ENCODE measurements around the gene DTD2. TPM values are rescaled to one million over a fixed set of nuclear protein-coding genes. Genes with fewer than 3 reads are reported as not detected.

DTD2 gene
- 19.3 TPM for total RNA-seq

DNA sequence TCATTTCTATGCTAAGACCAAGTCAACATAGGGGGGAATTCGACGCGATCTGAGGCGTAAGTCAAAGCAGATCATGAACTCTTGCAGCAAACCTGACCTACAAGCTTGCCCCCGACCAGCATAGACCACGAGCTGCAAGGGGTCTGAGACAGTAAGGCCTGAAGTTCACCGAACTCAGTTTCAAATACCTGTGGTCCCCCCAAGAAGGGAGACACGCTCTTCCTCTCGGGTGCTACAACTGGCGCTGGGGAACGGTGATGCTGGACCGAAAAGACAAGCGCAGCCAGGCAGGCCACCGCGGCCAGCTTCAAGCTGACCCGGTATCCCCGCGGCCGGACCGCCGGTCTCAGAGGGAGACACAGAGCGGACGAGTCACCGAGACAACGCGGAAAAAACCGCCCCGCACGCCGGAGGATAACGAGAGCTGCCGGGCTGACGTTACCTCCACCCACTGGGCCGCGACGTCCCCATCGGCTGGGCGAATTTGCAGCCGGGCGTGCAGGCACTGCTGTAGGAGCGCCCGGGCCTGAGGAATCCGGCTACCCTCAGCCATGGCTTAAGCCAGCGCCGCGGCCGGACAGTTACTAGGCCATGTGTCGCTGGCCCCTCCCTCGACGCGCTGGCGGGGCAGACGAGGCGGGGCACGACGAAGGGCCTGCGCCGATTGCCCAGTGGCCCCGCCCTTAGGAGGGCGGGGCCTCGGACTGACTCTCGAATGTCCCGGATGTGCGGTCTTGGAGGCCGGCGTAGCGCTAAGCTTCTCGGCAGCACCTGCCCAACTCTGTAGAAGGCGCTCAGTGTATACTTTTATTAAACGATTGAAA lies at the start of gene DTD2:
Gene DTD2 (minus strand): TSS at position 666 of the 824 bp plus-strand sequence. CDS start 113 bp downstream, at position 553.
- Histone ChIP-seq H3K9ac (ENCODE audit: low read depth in 1 of 3, low read length in 3 of 3) (peak within 1 kb of the TSS; percentile 88 to 92 (median 91)), H3K27ac (ENCODE audit: low read depth, low read length) (peak within 1 kb of the TSS; percentile 89), H3K36me3 (ENCODE audit: control insufficient read depth in 3 of 3, insufficient read depth in 3 of 3, low read length in 3 of 3) (peaks cover 0 to 10% (median 4%) of the 10 kb centered on the region in 3 donors), H3K27me3 (ENCODE audit: control insufficient read depth in 3 of 3, insufficient read depth in 3 of 3, low read length in 3 of 3) (no peaks in the 10 kb centered on the region), H3K4me3 (ENCODE audit: low read length in 3 of 3) (peak within 1 kb of the TSS; percentile 73 to 96 (median 88)), H3K4me1 (ENCODE audit: control insufficient read depth in 3 of 3, insufficient read depth in 3 of 3, low read length in 3 of 3) (peaks cover 0 to 14% (median 5%) of the 10 kb centered on the region in 3 donors), H3K9me3 (ENCODE audit: control insufficient read depth in 3 of 3, low read length in 3 of 3) (no peaks in the 10 kb centered on the region)

DNA sequence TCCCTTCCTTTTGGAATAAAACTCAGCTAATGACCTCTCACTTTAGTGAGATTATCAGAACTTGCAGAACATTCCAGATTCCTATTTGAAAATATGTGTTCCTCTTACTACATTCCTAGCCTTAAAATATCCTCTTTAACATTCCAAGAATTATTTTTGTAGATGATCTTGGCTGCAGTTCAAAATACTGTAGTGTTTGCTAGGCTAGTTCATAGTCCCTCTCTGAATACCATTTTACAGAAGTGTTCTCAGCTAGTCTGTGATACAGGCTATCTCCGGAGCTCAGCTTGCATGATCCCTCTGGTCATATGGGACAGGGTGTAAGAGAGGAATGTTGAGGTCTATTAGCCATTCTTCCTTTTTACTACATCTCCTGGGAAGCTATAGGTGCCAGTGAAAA lies 48.1 kb upstream of the DTD2 start:
- Histone ChIP-seq H3K27ac (ENCODE audit: low read depth, low read length) (no peak overlapping the region), H3K4me1 (ENCODE audit: control insufficient read depth in 3 of 3, insufficient read depth in 3 of 3, low read length in 3 of 3) (peaks cover 0 to 8% (median 0%) of the 10 kb centered on the region in 3 donors), H3K36me3 (ENCODE audit: control insufficient read depth in 3 of 3, insufficient read depth in 3 of 3, low read length in 3 of 3) (no peaks in the 10 kb centered on the region), H3K4me3 (ENCODE audit: low read length in 3 of 3) (no peak overlapping the region), H3K27me3 (ENCODE audit: control insufficient read depth in 3 of 3, insufficient read depth in 3 of 3, low read length in 3 of 3) (no peaks in the 10 kb centered on the region), H3K9me3 (ENCODE audit: control insufficient read depth in 3 of 3, low read length in 3 of 3) (no peaks in the 10 kb centered on the region), H3K9ac (ENCODE audit: low read depth in 1 of 3, low read length in 3 of 3) (no peak overlapping the region)

DNA sequence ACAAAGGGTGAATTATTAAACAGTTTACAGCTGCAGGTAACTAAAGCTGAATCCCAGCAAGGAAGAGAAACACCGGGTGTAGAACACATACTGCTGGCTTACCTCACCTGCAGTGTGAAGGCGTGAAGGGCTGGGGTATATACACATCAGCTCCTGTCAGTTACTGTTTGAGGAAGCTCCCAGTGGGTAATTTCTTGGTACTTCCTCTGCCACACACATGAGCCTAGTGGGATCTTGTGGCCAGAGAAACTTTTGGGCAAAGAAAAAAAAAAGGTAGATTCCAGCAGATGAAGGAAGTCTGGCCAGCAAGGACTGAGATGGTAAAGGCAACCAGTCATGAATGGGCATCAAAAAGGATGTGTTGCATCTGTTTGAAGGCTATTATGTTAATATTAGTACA lies 44.6 kb upstream of the DTD2 start:
- Histone ChIP-seq H3K9me3 (ENCODE audit: control insufficient read depth in 3 of 3, low read length in 3 of 3) (no peaks in the 10 kb centered on the region), H3K4me1 (ENCODE audit: control insufficient read depth in 3 of 3, insufficient read depth in 3 of 3, low read length in 3 of 3) (peaks cover 0 to 8% (median 0%) of the 10 kb centered on the region in 3 donors), H3K36me3 (ENCODE audit: control insufficient read depth in 3 of 3, insufficient read depth in 3 of 3, low read length in 3 of 3) (no peaks in the 10 kb centered on the region), H3K27me3 (ENCODE audit: control insufficient read depth in 3 of 3, insufficient read depth in 3 of 3, low read length in 3 of 3) (no peaks in the 10 kb centered on the region), H3K9ac (ENCODE audit: low read depth in 1 of 3, low read length in 3 of 3) (no peak overlapping the region), H3K4me3 (ENCODE audit: low read length in 3 of 3) (no peak overlapping the region), H3K27ac (ENCODE audit: low read depth, low read length) (no peak overlapping the region)

DNA sequence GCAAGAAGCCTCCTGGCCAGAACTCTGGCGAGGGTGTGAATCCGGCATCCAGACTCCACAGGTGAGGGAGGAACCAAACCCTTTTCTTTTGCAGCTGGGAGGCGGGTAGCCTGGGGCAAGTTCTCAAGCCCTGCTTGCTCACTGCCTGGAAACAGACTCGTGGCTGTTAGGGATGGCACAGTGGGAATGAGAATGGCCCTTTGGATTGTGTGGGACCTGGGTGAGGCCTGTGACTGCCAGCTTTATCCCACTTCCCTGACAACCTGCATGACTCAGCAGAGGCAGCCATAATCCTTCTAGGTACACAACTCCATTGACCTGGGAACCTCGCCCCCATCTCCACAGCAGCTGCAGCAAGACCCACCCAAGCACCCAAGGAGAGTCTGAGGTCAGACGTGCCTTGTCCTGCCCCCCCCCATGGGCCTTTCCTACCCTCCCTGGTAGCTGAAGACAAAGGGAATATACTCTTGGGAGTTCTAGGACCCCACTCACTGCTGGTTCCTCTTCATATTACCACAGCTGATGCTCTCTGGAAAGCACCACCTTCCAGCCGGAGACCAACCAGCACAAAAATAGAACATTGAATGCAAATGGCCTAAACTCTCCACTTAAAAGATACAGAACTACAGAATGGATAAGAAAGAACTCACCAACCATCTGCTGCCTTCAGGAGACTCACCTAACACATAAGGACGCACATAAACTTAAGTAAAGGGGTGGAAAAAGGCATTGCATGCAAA lies 35.6 kb upstream of the DTD2 start:
- Histone ChIP-seq H3K4me3 (ENCODE audit: low read length in 3 of 3) (no peak overlapping the region), H3K9me3 (ENCODE audit: control insufficient read depth in 3 of 3, low read length in 3 of 3) (no peaks in the 10 kb centered on the region), H3K4me1 (ENCODE audit: control insufficient read depth in 3 of 3, insufficient read depth in 3 of 3, low read length in 3 of 3) (no peaks in the 10 kb centered on the region), H3K27ac (ENCODE audit: low read depth, low read length) (no peak overlapping the region), H3K27me3 (ENCODE audit: control insufficient read depth in 3 of 3, insufficient read depth in 3 of 3, low read length in 3 of 3) (no peaks in the 10 kb centered on the region), H3K9ac (ENCODE audit: low read depth in 1 of 3, low read length in 3 of 3) (no peak overlapping the region), H3K36me3 (ENCODE audit: control insufficient read depth in 3 of 3, insufficient read depth in 3 of 3, low read length in 3 of 3) (no peaks in the 10 kb centered on the region)

DNA sequence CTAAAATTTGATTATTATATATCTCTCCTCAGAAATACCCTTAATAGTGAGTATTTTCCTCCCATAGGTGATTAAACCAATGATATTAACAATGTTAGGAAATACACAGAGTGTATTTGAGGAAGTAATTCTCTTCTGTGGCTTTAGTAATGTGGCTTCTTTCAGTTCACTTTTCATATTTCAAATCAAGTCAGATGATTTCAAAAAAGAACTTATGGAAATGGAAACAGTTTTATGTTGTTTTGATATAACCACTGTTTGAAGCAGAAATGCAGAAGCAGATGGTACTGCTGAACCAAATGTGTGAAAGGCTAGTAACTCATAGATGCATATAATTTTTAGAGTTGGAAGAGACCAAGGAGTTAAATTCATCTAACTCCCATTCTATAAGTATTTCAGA lies 32.4 kb upstream of the DTD2 start:
- Histone ChIP-seq H3K4me1 (ENCODE audit: control insufficient read depth in 3 of 3, insufficient read depth in 3 of 3, low read length in 3 of 3) (no peaks in the 10 kb centered on the region), H3K4me3 (ENCODE audit: low read length in 3 of 3) (no peak overlapping the region), H3K9ac (ENCODE audit: low read depth in 1 of 3, low read length in 3 of 3) (no peak overlapping the region), H3K27me3 (ENCODE audit: control insufficient read depth in 3 of 3, insufficient read depth in 3 of 3, low read length in 3 of 3) (no peaks in the 10 kb centered on the region), H3K27ac (ENCODE audit: low read depth, low read length) (no peak overlapping the region), H3K36me3 (ENCODE audit: control insufficient read depth in 3 of 3, insufficient read depth in 3 of 3, low read length in 3 of 3) (no peaks in the 10 kb centered on the region), H3K9me3 (ENCODE audit: control insufficient read depth in 3 of 3, low read length in 3 of 3) (no peaks in the 10 kb centered on the region)

DNA sequence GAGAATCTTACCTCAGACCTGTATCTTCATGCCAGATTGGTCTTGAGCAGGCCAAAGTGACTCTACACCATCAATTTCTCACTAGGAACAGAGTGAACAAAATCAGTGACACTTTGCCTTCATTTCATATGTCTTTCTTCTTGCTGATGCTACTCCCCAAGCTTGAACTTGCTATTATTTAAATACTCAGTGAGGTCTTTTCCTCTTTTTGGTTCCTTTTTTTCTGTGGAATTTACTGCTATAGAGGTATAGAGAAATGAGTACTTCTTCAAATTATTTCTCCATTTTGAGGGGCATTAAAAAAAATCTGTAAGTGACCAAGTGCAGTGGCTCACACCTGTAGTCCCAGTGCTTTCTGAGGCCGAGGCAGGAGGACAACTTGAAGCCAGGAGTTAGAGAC lies 30.6 kb upstream of the DTD2 start, which contains the start of gene GPR33:
Gene GPR33 (minus strand): TSS at position 154 of the 400 bp plus-strand sequence. CDS start 4,074 bp downstream, outside the sequence.
- Histone ChIP-seq H3K27ac (ENCODE audit: low read depth, low read length) (no peak within 1 kb of the TSS), H3K36me3 (ENCODE audit: control insufficient read depth in 3 of 3, insufficient read depth in 3 of 3, low read length in 3 of 3) (no peaks in the 10 kb centered on the region), H3K4me3 (ENCODE audit: low read length in 3 of 3) (no peak within 1 kb of the TSS), H3K9ac (ENCODE audit: low read depth in 1 of 3, low read length in 3 of 3) (no peak within 1 kb of the TSS), H3K27me3 (ENCODE audit: control insufficient read depth in 3 of 3, insufficient read depth in 3 of 3, low read length in 3 of 3) (no peaks in the 10 kb centered on the region), H3K9me3 (ENCODE audit: control insufficient read depth in 3 of 3, low read length in 3 of 3) (no peaks in the 10 kb centered on the region), H3K4me1 (ENCODE audit: control insufficient read depth in 3 of 3, insufficient read depth in 3 of 3, low read length in 3 of 3) (no peaks in the 10 kb centered on the region)

DNA sequence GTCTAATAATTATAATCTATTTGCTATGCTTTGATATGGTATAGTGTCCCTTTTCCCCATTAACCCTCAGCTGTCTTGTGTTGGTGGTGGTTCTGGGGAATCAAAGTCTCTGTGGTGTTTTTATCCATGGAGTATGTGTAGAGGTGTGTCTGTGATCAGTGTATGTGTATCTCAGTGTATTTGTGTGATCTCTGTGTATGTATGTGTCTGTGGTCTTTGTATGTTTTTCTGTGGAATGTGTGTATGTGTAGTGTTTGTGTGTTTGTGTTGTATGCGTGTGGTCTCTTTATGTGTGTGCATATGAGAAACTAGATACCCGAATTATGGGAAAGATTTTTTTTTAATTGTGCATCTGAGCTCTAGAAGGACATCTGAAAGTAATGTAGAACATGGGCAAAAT lies 29.5 kb upstream of the DTD2 start:
- Histone ChIP-seq H3K27ac (ENCODE audit: low read depth, low read length) (no peak overlapping the region), H3K4me1 (ENCODE audit: control insufficient read depth in 3 of 3, insufficient read depth in 3 of 3, low read length in 3 of 3) (no peaks in the 10 kb centered on the region), H3K9ac (ENCODE audit: low read depth in 1 of 3, low read length in 3 of 3) (no peak overlapping the region), H3K36me3 (ENCODE audit: control insufficient read depth in 3 of 3, insufficient read depth in 3 of 3, low read length in 3 of 3) (no peaks in the 10 kb centered on the region), H3K9me3 (ENCODE audit: control insufficient read depth in 3 of 3, low read length in 3 of 3) (no peaks in the 10 kb centered on the region), H3K27me3 (ENCODE audit: control insufficient read depth in 3 of 3, insufficient read depth in 3 of 3, low read length in 3 of 3) (no peaks in the 10 kb centered on the region), H3K4me3 (ENCODE audit: low read length in 3 of 3) (no peak overlapping the region)

DNA sequence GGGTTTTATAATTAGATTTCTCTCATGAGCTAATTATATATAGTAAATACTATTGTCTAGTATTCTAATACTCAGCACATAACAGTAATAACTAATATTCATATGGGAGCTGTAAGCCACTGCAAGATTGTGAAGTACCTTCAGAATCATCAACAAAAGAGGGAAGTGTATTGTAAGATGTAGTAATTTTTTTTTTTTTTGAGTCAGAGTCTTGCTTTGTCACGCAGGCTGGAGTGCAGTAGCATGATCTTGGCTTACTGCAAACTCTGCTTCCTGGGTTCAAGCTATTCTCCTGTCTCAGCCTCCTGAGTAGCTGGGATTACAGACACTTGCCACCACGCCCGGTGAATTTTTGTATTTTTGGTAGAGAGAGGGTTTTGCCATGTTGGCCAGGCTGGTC lies 27.4 kb upstream of the DTD2 start:
- no peaks in the 10 kb centered on the region for H3K27me3 ChIP-seq (ENCODE audit: control insufficient read depth in 3 of 3, insufficient read depth in 3 of 3, low read length in 3 of 3)
- H3K9ac ChIP-seq (ENCODE audit: low read depth in 1 of 3, low read length in 3 of 3) = no peak overlapping the region
- no peak overlapping the region for H3K27ac ChIP-seq (ENCODE audit: low read depth, low read length)
- no peak overlapping the region for H3K4me3 ChIP-seq (ENCODE audit: low read length in 3 of 3)
- no peaks in the 10 kb centered on the region for H3K36me3 ChIP-seq (ENCODE audit: control insufficient read depth in 3 of 3, insufficient read depth in 3 of 3, low read length in 3 of 3)
- no peaks in the 10 kb centered on the region for H3K4me1 ChIP-seq (ENCODE audit: control insufficient read depth in 3 of 3, insufficient read depth in 3 of 3, low read length in 3 of 3)
- no peaks in the 10 kb centered on the region for H3K9me3 ChIP-seq (ENCODE audit: control insufficient read depth in 3 of 3, low read length in 3 of 3)

DNA sequence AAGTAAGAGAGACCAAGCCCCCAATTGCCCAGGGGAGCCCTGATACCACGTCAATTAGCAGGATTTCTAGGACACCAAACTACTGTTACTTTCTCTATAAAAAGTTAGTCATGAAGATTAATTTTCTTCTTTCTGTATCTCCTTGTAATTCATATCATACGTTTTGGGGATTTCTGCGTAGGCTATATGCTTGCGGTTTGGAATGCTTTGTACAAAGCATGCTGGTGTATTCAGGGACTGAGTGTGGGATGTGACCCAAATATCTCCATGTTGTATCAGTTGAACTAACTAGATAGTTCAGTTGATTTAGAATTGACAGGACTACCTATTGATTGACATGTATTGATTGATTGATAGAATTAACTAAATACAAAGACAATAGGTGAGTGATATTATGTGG lies 22.9 kb upstream of the DTD2 start:
- H3K9ac ChIP-seq (ENCODE audit: low read depth in 1 of 3, low read length in 3 of 3) = no peak overlapping the region

DNA sequence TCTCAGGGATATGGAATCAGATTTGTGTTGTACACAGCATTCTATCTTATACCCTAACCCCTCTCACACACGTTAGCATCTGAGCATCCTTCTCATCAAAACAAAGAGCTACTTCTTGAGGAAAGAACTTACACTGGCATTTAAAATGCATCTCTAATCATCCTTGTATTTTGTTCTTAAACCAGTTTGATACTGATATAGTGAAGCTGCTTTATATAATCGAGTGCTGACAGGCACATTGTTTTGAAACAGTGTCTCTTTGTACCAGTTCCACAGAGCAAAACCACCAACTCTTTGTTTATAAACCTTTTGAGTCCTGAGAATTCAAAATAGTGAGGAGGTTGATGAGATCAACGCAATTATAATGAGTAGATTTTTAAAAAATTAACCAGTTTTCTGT lies 21.7 kb upstream of the DTD2 start:
- H3K9ac ChIP-seq (ENCODE audit: low read depth in 1 of 3, low read length in 3 of 3) = no peak overlapping the region

More for the DNA sequence above, 22.9 kb upstream of the DTD2 start:
- Histone ChIP-seq H3K27ac (ENCODE audit: low read depth, low read length) (no peak overlapping the region), H3K36me3 (ENCODE audit: control insufficient read depth in 3 of 3, insufficient read depth in 3 of 3, low read length in 3 of 3) (no peaks in the 10 kb centered on the region), H3K4me1 (ENCODE audit: control insufficient read depth in 3 of 3, insufficient read depth in 3 of 3, low read length in 3 of 3) (no peaks in the 10 kb centered on the region), H3K4me3 (ENCODE audit: low read length in 3 of 3) (no peak overlapping the region), H3K9me3 (ENCODE audit: control insufficient read depth in 3 of 3, low read length in 3 of 3) (no peaks in the 10 kb centered on the region), H3K27me3 (ENCODE audit: control insufficient read depth in 3 of 3, insufficient read depth in 3 of 3, low read length in 3 of 3) (no peaks in the 10 kb centered on the region)

More for the DNA sequence above, 21.7 kb upstream of the DTD2 start:
- Histone ChIP-seq H3K27me3 (ENCODE audit: control insufficient read depth in 3 of 3, insufficient read depth in 3 of 3, low read length in 3 of 3) (no peaks in the 10 kb centered on the region), H3K27ac (ENCODE audit: low read depth, low read length) (no peak overlapping the region), H3K9me3 (ENCODE audit: control insufficient read depth in 3 of 3, low read length in 3 of 3) (no peaks in the 10 kb centered on the region), H3K36me3 (ENCODE audit: control insufficient read depth in 3 of 3, insufficient read depth in 3 of 3, low read length in 3 of 3) (no peaks in the 10 kb centered on the region), H3K4me3 (ENCODE audit: low read length in 3 of 3) (no peak overlapping the region), H3K4me1 (ENCODE audit: control insufficient read depth in 3 of 3, insufficient read depth in 3 of 3, low read length in 3 of 3) (no peaks in the 10 kb centered on the region)
